HUES48 (cell line): Measurements from ENCODE around the gene FNIP2.
"Not testable (repeated sequence)": the region's sequence is repeated elsewhere in the genome, so short reads cannot be mapped to it uniquely, and the experiment has no call there.

Experiments
- H3K27ac ChIP-seq: one replicate; pipeline ENCODE4 v1.7.0; 2013; ENCODE audit warnings: low read depth, low read length, inconsistent platforms
- H3K27me3 ChIP-seq: 2 replicates; pipeline ENCODE4 v1.6.1; 2013; ENCODE audit warnings: mild to moderate bottlenecking, low read length; ENCODE audit not compliant: control insufficient read depth, insufficient read depth
- H3K36me3 ChIP-seq: 2 replicates; pipeline ENCODE4 v1.6.1; 2013; ENCODE audit warnings: low read length; ENCODE audit not compliant: control insufficient read depth, insufficient read depth
- H3K4me1 ChIP-seq: 2 replicates; pipeline ENCODE4 v1.6.1; 2013; ENCODE audit warnings: mild to moderate bottlenecking, low read length; ENCODE audit not compliant: control insufficient read depth, insufficient read depth
- H3K4me3 ChIP-seq: 2 replicates; pipeline ENCODE4 v1.5.1; 2013; ENCODE audit warnings: mild to moderate bottlenecking, low read depth, low read length
- H3K9ac ChIP-seq: 2 replicates; pipeline ENCODE4 v1.6.1; 2013; ENCODE audit warnings: mild to moderate bottlenecking, low read depth, low read length, moderate library complexity
- H3K9me3 ChIP-seq: 2 replicates; pipeline ENCODE4 v1.6.1; 2013; ENCODE audit warnings: low read length; ENCODE audit not compliant: control insufficient read depth, insufficient read depth

The FNIP2 gene

DNA sequence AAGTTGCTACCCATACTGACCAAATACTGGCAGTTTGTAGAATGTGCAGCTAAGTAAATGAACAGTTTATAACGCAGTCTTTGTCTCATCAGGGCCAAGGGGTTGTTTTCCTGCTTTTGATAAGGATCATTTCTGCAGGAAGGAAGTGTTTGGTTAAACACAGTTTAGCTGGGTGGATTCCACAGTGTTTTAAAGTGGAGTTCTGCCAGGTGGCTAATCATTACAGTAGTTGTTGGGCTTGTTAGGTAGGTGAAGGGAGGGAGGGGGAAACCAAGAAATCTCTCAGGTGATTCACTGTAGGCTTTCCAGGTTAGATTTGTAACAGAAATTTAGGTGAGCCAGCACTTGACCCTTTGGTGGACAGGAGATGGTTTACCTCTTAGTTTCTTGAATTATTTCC, 58.1 kb downstream of the FNIP2 start:
- H3K9ac ChIP-seq = no peak overlapping the region
- H3K36me3 ChIP-seq = peaks cover 4% of the 10 kb centered on the region; the same call in 1 of the 2 replicates
- H3K4me3 ChIP-seq = no peak overlapping the region
- no peaks in the 10 kb centered on the region for H3K9me3 ChIP-seq
- H3K4me1 ChIP-seq = no peaks in the 10 kb centered on the region
- H3K27me3 ChIP-seq = no peaks in the 10 kb centered on the region
- H3K27ac ChIP-seq = no peak overlapping the region

DNA sequence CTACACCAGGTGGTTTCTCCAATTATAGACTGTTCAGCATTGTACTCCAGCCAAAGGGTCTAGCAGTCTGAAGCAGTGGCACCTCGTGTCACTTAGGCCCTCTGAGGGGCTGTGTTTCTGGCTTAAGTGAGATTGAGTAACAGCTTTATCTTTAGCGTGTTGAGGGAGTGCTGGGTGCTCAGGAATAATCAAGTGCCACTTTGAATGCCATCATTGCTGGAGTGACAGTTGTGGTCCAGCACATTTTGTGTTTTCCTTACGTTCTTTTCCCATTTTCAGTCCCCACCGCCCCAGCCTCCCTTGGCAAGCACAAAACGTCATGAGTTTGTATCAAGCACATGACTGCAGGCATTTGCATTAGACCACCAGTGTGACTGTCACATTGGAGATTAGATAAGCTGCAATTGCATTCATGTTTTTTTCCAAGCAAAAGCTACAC, 58.7 kb downstream of the FNIP2 start:
- Histone ChIP-seq H3K9me3 (no peaks in the 10 kb centered on the region), H3K27ac (no peak overlapping the region), H3K27me3 (no peaks in the 10 kb centered on the region), H3K4me3 (no peak overlapping the region), H3K9ac (no peak overlapping the region), H3K36me3 (peaks cover 4% of the 10 kb centered on the region; the same call in 1 of the 2 replicates), H3K4me1 (no peaks in the 10 kb centered on the region)

GRCh38 chr4:158828151-158828550, 59.3 kb downstream of the FNIP2 start:
- H3K4me1 ChIP-seq = not testable (repeated sequence)

GRCh38 chr4:158829254-158829653, 60.4 kb downstream of the FNIP2 start:
- no peak overlapping the region for H3K9ac ChIP-seq
- no peaks in the 10 kb centered on the region for H3K27me3 ChIP-seq
- H3K4me3 ChIP-seq = no peak overlapping the region
- H3K4me1 ChIP-seq = peaks cover 3% of the 10 kb centered on the region; the same call in 1 of the 2 replicates
- peaks cover 4% of the 10 kb centered on the region; the same call in 1 of the 2 replicates for H3K36me3 ChIP-seq
- no peaks in the 10 kb centered on the region for H3K9me3 ChIP-seq
- no peak overlapping the region for H3K27ac ChIP-seq

More at GRCh38 chr4:158828151-158828550, 59.3 kb downstream of the FNIP2 start:
- H3K9me3 ChIP-seq, H3K27ac ChIP-seq, H3K36me3 ChIP-seq, H3K9ac ChIP-seq, H3K27me3 ChIP-seq, H3K4me3 ChIP-seq: not testable (repeated sequence)

- Histone ChIP-seq H3K4me1 (peaks cover 11% of the 10 kb centered on the region), H3K9ac (no peak overlapping the region), H3K4me3 (no peak overlapping the region), H3K27ac (no peak overlapping the region), H3K36me3 (peaks cover 7% of the 10 kb centered on the region; the same call in 1 of the 2 replicates), H3K9me3 (no peaks in the 10 kb centered on the region), H3K27me3 (no peaks in the 10 kb centered on the region)
Observed at GRCh38 chr4:158833602-158834001, 64.8 kb downstream of the FNIP2 start.

DNA sequence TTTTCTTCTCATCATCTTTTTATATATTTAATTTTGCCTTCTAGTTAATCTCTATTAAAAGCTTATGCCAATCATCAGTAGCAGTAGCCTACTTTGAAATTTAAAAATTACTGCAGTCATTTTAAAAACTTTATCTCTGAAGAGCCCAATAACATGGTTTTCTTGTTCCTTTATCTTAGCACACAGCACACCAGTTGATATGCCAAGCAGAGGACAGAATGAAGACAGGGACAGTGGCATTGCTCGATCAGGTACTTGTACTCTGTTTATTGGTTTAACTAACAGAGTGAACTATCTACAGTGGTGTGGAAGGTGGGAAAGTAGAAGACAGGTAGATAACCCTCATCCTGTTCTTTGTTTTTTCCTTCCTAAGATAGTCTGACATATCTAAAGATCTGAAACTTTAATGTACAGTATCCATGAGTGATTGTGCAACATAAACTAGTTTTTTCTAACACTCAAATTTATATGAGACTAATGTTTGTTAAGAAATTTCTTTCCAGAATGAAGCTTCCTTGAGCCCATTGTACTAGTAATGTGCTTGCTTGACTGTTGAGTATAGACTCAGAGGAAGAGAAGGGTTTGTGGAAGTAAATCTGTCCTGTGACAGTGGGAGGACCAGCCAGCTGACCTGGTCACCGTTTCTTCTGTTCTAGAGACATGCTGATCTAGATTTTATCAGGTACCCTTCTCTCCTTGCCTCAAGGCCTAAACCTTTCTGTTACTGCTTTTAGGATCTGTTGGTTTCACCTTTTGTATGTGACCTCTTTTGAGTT, 66.6 kb downstream of the FNIP2 start:
- no peaks in the 10 kb centered on the region for H3K27me3 ChIP-seq
- no peak overlapping the region for H3K9ac ChIP-seq
- H3K27ac ChIP-seq = no peak overlapping the region
- peaks cover 11% of the 10 kb centered on the region for H3K4me1 ChIP-seq
- H3K36me3 ChIP-seq = peaks cover 6% of the 10 kb centered on the region; the same call in 1 of the 2 replicates
- H3K4me3 ChIP-seq = no peak overlapping the region
- H3K9me3 ChIP-seq = no peaks in the 10 kb centered on the region

DNA sequence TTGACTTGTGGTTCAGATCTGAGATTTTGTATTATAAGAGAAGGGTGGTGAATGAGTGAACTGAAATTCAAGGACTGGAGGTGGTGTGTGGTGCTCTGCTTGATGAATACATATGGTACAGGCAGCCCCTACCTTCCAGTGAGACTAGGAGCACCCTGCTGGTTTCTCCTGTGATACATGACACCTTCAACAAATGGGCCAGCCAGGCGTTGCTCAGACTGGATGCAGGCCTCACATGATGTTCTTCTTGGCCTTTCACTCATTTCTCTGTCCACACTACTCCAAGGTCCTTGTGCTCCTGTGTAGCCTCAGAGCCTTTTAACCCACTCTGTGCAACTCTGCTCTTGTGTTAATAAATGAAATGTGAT, 67.2 kb downstream of the FNIP2 start:
- Histone ChIP-seq H3K36me3 (0 out of 2 replicates have a peak, but pooled peaks cover 7% of the 10 kb centered on the region), H3K9ac (no peak overlapping the region), H3K4me1 (peaks cover 11% of the 10 kb centered on the region), H3K9me3 (no peaks in the 10 kb centered on the region), H3K27me3 (no peaks in the 10 kb centered on the region), H3K4me3 (no peak overlapping the region), H3K27ac (no peak overlapping the region)

DNA sequence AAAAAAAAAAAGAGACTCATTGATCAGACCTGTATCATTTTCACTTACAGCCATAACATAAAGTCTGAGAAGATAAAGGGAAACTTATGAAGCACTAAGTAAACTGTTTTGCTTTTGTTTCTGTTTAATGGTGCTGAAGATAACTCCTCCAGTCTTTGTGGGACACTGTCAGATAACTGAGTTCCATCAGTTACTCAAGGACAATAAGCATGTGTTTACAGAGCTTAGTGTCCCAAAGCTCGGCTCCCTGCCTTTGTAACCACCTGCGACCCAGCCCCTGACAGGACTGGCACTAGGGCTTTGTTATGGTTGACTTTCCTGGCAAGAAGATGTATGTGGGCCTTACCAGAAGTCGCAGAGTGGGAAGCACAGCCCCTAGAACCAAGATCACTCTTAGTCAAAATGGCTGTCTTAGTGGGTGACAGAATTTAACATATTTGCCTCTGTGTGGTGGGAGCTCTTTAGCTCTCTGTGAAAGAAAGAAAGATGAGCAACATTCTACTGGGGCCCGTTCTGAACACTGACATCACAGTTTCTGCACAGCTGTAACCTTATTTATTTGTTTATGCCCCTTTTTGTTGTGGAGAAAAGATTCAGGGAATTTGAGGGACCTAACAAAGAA, 68.1 kb downstream of the FNIP2 start:
- Histone ChIP-seq H3K9me3 (no peaks in the 10 kb centered on the region), H3K36me3 (0 out of 2 replicates have a peak, but pooled peaks cover 7% of the 10 kb centered on the region)

GRCh38 chr4:158837527-158838141, 68.8 kb downstream of the FNIP2 start:
- Histone ChIP-seq H3K36me3 (0 out of 2 replicates have a peak, but pooled peaks cover 7% of the 10 kb centered on the region), H3K9ac (no peak overlapping the region), H3K27me3 (no peaks in the 10 kb centered on the region), H3K9me3 (no peaks in the 10 kb centered on the region), H3K4me1 (peaks cover 11% of the 10 kb centered on the region), H3K4me3 (no peak overlapping the region), H3K27ac (no peak overlapping the region)

More for the DNA sequence above, 68.1 kb downstream of the FNIP2 start:
- no peak overlapping the region for H3K4me3 ChIP-seq
- H3K27ac ChIP-seq = no peak overlapping the region
- H3K27me3 ChIP-seq = no peaks in the 10 kb centered on the region
- no peak overlapping the region for H3K9ac ChIP-seq
- H3K4me1 ChIP-seq = peaks cover 11% of the 10 kb centered on the region

DNA sequence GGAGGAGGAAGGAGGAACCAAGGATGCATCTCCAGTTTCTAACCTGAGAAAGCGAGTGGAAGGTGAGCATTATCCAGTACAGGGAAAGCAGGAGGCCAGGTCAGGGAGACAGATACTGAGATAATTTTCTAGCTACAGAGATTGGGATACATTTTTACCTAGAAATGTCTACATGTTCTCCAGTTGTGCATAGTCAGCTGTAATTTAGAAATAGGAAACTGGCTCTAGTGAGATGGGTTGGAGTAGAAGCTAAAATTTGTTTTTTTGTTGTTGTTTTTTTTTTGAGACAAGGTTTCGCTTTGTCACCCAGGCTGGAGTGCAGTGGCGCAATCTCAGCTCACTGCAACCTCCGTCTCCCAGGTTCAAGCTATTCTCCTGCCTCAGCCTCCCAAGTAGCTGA, 71.3 kb downstream of the FNIP2 start:
- Histone ChIP-seq H3K4me1 (peaks cover 27% of the 10 kb centered on the region), H3K36me3 (0 out of 2 replicates have a peak, but pooled peaks cover 7% of the 10 kb centered on the region), H3K4me3 (no peak overlapping the region), H3K27me3 (no peaks in the 10 kb centered on the region), H3K9ac (no peak overlapping the region), H3K27ac (no peak overlapping the region), H3K9me3 (no peaks in the 10 kb centered on the region)

- H3K27ac ChIP-seq = no peak overlapping the region
- 0 out of 2 replicates have a peak, but pooled peaks cover 7% of the 10 kb centered on the region for H3K36me3 ChIP-seq
- H3K4me1 ChIP-seq = peaks cover 33% of the 10 kb centered on the region
- no peak overlapping the region for H3K4me3 ChIP-seq
- H3K27me3 ChIP-seq = no peaks in the 10 kb centered on the region
- H3K9ac ChIP-seq = no peak overlapping the region
- no peaks in the 10 kb centered on the region for H3K9me3 ChIP-seq
Observed at GRCh38 chr4:158841540-158841939, 72.7 kb downstream of the FNIP2 start.
